ENCODE measurements around the gene MYO5B.

DNA sequence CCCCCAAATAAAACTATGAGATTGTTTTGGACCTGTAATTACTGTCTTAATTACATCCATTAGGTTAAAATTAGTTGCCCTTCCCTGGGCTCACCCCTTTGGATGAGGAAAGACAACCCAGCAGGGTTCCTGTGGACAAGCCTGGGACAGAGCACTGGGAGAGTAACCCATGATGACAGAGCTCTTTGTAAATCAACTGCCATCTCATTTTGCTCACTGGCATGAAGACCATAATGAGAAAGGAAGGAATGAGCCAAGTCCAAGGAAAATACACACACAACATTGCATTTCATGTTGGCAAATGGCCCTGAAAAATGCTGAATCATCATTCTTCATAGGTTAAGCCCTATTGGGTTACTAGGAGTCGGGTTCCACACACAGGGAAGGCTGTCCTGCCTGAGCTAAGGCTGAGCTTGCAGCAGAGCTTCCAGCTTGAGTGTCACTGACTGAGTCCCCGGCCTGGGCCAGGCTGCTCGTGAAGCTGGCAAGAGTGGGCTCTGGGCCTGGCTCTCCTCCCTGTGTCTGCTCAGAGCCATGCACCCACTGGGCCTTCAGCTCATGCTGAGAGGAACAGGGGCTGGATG, 287.5 kb downstream of the MYO5B start:
- TF ChIP-seq, protein P1, sequence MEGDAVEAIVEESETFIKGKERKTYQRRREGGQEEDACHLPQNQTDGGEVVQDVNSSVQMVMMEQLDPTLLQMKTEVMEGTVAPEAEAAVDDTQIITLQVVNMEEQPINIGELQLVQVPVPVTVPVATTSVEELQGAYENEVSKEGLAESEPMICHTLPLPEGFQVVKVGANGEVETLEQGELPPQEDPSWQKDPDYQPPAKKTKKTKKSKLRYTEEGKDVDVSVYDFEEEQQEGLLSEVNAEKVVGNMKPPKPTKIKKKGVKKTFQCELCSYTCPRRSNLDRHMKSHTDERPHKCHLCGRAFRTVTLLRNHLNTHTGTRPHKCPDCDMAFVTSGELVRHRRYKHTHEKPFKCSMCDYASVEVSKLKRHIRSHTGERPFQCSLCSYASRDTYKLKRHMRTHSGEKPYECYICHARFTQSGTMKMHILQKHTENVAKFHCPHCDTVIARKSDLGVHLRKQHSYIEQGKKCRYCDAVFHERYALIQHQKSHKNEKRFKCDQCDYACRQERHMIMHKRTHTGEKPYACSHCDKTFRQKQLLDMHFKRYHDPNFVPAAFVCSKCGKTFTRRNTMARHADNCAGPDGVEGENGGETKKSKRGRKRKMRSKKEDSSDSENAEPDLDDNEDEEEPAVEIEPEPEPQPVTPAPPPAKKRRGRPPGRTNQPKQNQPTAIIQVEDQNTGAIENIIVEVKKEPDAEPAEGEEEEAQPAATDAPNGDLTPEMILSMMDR (conservative IDR thresholded peaks at IDR 0.05), result no peak
- TF ChIP-seq ZFX (IDR thresholded peaks at IDR 0.05), result no peak
